H54 (cell line): ENCODE measurements around the gene GINS2.

ENCODE experiments used
- DNase-seq: peaks from one replicate; pipeline ENCODE4 v3.0.0; 2011; ENCODE audit warnings: low spot score, mixed read lengths; ENCODE audit not compliant: insufficient read length
- FAIRE-seq: peaks from 3 replicates; lab custom pipeline; 2011; peaks lifted over from hg19 to GRCh38; lab: Jason Lieb, UNC
- POLR2A ChIP-seq: IDR thresholded peaks from 2 replicates; pipeline ENCODE4 v1.6.1; 2011; ENCODE audit warnings: low read depth, mild to moderate bottlenecking, low read length

The GINS2 gene

DNA sequence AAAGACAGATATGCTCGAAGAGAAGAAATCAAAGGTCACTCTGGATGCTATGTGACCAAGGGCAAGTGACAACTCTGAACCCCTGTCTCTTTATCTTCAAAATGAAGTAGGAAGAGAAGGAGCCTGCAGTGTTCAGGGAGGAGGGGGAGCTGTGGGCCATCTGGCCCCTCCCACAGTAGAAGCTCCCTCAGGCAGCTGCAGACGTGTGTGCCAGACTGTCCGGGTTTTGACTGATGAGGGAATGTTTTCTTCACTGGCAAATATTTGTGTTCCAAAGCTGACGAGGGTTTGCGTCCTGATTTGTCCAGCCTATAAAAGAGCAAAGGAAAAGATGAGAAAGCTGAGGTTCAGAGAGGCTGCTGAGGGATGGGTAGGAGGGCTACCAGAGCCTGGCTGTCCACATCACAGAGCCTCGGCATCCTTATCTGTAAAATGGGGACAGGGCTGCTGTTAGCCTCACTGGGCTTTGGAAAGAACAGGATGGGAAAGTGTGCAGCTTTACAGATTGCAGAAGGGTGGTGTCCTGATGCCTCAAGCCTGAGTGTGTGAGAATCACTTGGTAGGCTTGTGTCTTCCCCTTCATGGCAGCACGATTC lies 1.8 kb upstream of the GINS2 start:
- no peak for FAIRE-seq
- DNase-seq: no peak
- TF ChIP-seq POLR2A: no peak

- TF ChIP-seq POLR2A: no peak
- DNase-seq (no peak), FAIRE-seq (no peak)
Observed at GRCh38 chr16:85689950-85690320, 1.2 kb upstream of the GINS2 start.

DNA sequence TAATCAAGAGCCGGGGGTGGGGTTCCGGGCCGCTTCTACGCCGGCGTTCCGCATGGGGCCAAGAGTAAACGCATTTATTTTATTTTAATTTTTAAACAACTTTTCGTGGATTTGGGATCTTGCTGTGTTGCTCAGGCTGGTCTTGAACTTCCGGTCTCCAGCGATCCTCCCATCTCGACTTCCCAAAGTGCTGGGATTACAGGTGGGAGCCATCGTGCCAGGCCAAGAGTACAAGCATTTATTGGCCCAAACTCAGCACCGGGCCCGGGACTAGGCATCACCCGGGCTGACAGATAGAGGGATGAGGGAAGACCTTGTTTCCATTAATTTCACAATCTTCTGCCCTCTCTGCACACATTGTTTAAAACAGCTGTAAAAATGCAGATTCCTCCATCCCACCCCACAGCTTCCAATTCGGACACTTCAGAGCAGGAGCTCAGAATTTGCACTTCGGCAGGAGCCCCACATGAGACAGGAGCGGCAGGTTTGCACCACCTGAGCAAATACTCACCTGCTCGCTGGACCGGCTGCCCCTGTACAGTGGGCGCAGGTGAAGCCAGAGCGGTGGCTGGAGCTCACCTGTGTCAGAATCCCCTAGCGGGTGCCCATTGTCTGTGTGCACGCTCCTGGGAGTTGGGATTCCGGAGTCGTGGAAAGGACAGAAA lies 663 bp upstream of the GINS2 start:
- FAIRE-seq: no peak
- TF ChIP-seq POLR2A: no peak
- no peak for DNase-seq

GRCh38 chr16:85687651-85688471 lies 893 bp downstream of the GINS2 start:
- TF ChIP-seq POLR2A: no peak
- DNase-seq (no peak), FAIRE-seq (no peak)

GRCh38 chr16:85686912-85687591 lies 1.7 kb downstream of the GINS2 start:
- no peak for FAIRE-seq
- TF ChIP-seq POLR2A: no peak
- DNase-seq: no peak

- DNase-seq: no peak
- no peak for TF ChIP-seq POLR2A
- FAIRE-seq: no peak
Observed at GRCh38 chr16:85685251-85685650, 3.5 kb downstream of the GINS2 start.

GRCh38 chr16:85683363-85683762 lies 5.4 kb downstream of the GINS2 start:
- DNase-seq (no peak), FAIRE-seq (no peak)
- no peak for TF ChIP-seq POLR2A

DNA sequence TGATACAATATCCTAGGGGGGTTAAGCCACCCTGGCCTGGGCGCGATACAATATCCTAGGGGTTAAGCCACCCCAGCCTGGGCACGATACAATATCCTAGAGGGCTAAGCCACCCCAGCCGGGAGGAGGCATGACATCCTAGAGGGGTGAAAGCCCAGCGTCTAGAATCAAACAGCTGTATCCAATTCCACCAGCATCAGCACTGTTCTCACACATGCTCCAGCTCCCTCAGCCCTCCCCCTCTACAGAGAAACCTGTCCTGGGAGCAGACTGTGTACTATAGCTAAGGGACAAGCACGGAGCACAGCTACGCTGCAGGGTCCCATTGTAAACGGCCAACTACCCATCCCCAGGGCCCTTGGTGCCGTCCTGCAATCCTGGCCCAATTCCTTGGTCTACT lies 6.2 kb downstream of the GINS2 start:
- no peak for TF ChIP-seq POLR2A
- no peak for FAIRE-seq
- no peak for DNase-seq

DNA sequence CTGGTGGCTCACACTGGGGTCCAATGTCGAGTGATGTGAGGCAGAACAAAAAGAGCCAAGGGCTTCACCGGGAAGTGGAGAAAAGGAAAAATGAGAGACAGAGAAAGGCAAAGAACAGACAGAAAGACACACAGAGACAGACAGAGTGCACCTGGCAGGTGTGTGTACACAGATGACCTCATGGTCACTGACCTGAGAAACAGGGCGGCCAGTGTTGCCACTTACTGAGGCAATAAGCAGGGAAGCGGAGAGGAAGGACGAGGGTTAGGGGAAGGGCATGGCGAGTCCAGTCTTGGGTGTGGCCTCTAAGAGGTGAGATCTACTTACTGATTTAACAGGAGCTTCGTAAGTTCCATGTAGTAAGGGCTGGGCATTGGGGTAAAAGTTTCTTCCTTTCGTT lies 7.5 kb downstream of the GINS2 start:
- no peak for DNase-seq
- no peak for FAIRE-seq
- TF ChIP-seq POLR2A: no peak

GRCh38 chr16:85680352-85680944 lies 8.3 kb downstream of the GINS2 start:
- DNase-seq (no peak), FAIRE-seq (no peak)
- no peak for TF ChIP-seq POLR2A

- FAIRE-seq: no peak
- DNase-seq: no peak
- no peak for TF ChIP-seq POLR2A
Observed at GRCh38 chr16:85679870-85680269, 8.9 kb downstream of the GINS2 start.

DNA sequence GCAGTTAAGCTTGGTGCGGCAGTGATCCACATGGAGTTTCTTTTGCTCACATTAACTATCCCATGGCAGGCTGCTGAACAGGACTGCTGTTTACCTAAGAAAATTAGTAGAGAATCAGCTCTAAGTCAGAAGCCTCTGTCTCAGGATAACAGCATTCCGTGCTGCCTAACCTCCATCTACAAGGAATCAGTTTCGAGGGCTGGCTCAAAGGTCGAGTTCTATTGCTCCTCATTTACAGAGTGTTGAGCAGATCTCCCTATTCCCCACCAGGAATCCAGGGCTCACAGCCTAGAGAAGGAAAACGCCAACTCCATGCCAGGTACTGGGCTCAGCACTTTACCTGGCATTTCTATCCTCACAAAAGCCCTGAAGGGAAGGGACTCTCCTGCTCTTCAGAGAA lies 9.9 kb downstream of the GINS2 start:
- no peak for DNase-seq
- no peak for TF ChIP-seq POLR2A
- FAIRE-seq: no peak

DNA sequence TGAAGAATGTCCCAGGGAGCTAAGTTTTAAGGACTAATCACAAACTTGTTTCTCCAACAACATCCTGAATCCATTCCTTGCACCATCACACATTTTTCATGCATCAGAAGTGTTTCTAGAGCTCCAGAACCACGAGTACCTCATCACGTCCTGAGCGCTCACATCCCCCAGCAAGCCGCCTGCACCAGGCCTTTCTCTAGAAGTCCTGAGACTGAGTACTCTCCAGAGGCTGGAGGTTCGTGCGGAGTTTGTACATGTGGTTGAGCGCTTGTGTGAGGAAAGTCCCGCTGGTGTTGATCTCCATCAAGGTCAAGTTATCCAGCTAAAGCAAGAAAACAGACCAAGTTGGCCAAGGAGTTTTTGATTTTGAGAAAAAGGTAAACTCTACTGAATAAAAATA lies 10.7 kb downstream of the GINS2 start:
- DNase-seq: no peak
- TF ChIP-seq POLR2A: no peak
- FAIRE-seq: no peak

GRCh38 chr16:85677383-85677967 lies 11.3 kb downstream of the GINS2 start:
- TF ChIP-seq POLR2A: no peak

More at GRCh38 chr16:85677383-85677967, 11.3 kb downstream of the GINS2 start:
- DNase-seq (no peak), FAIRE-seq (no peak)
